Measurements from ENCODE around the gene SCYL1.
A peak's percentile ranks its signal among the peaks of the same experiment; 100 is the strongest.

Gene SCYL1

GRCh38 chr11:65499713-65500386 lies 25.0 kb upstream of the SCYL1 start:
- DNase-seq (ENCODE audit: insufficient read length, low spot score): no peak
- FAIRE-seq: no peak
- TF ChIP-seq TAF1 (IDR thresholded peaks at IDR 0.05; ENCODE audit: low read depth, low read length) (no peak), SPI1 (IDR thresholded peaks at IDR 0.05; ENCODE audit: low read depth, low read length) (no peak), POLR2AphosphoS5 (IDR thresholded peaks at IDR 0.05; ENCODE audit: low read depth, low read length) (no peak), PAX5 (IDR thresholded peaks at IDR 0.05; ENCODE audit: insufficient read depth, low read length, severe bottlenecking) (no peak), POU2F2 (IDR thresholded peaks at IDR 0.05; ENCODE audit: low read depth, low read length) (no peak), POLR2A (IDR thresholded peaks at IDR 0.05; ENCODE audit: low read depth, low read length) (no peak)

- DNase-seq (ENCODE audit: insufficient read length, low spot score): no peak
- TF ChIP-seq POLR2A (IDR thresholded peaks at IDR 0.05; ENCODE audit: low read depth, low read length): peak; percentile 99
- TF ChIP-seq POLR2AphosphoS5 (IDR thresholded peaks at IDR 0.05; ENCODE audit: low read depth, low read length): peak; percentile 100
- TF ChIP-seq SPI1 (IDR thresholded peaks at IDR 0.05; ENCODE audit: low read depth, low read length): no peak
- no peak; the same call in 1 of the 2 replicates for TF ChIP-seq TAF1 (IDR thresholded peaks at IDR 0.05; ENCODE audit: low read depth, low read length)
- TF ChIP-seq PAX5 (IDR thresholded peaks at IDR 0.05; ENCODE audit: insufficient read depth, low read length, severe bottlenecking): no peak
- TF ChIP-seq POU2F2 (IDR thresholded peaks at IDR 0.05; ENCODE audit: low read depth, low read length): peak; percentile 80
- no peak for FAIRE-seq
Observed at GRCh38 chr11:65500387-65501185, 24.3 kb upstream of the SCYL1 start.

- DNase-seq (ENCODE audit: insufficient read length, low spot score) (no peak), FAIRE-seq (no peak)
- peak; percentile 30 for TF ChIP-seq POLR2A (IDR thresholded peaks at IDR 0.05; ENCODE audit: low read depth, low read length)
- no peak; the same call in 1 of the 2 replicates for TF ChIP-seq POLR2AphosphoS5 (IDR thresholded peaks at IDR 0.05; ENCODE audit: low read depth, low read length)
- TF ChIP-seq SPI1 (IDR thresholded peaks at IDR 0.05; ENCODE audit: low read depth, low read length): no peak
- no peak for TF ChIP-seq POU2F2 (IDR thresholded peaks at IDR 0.05; ENCODE audit: low read depth, low read length)
Observed at GRCh38 chr11:65501186-65501471, 23.8 kb upstream of the SCYL1 start.

- no peak for TF ChIP-seq PAX5 (IDR thresholded peaks at IDR 0.05; ENCODE audit: insufficient read depth, low read length, severe bottlenecking)
- peak; percentile 31; the same call in 1 of the 2 replicates for TF ChIP-seq POU2F2 (IDR thresholded peaks at IDR 0.05; ENCODE audit: low read depth, low read length)
- no peak for TF ChIP-seq SPI1 (IDR thresholded peaks at IDR 0.05; ENCODE audit: low read depth, low read length)
- TF ChIP-seq POLR2AphosphoS5 (IDR thresholded peaks at IDR 0.05; ENCODE audit: low read depth, low read length): peak; percentile 92
- peak; percentile 76 for TF ChIP-seq POLR2A (IDR thresholded peaks at IDR 0.05; ENCODE audit: low read depth, low read length)
- TF ChIP-seq TAF1 (IDR thresholded peaks at IDR 0.05; ENCODE audit: low read depth, low read length): peak; percentile 50; the same call in 1 of the 2 replicates
- no peak for FAIRE-seq
- DNase-seq (ENCODE audit: insufficient read length, low spot score): no peak
Observed at GRCh38 chr11:65501472-65502273, 23.2 kb upstream of the SCYL1 start.

GRCh38 chr11:65502274-65502554 lies 22.7 kb upstream of the SCYL1 start:
- DNase-seq (ENCODE audit: insufficient read length, low spot score) (no peak), FAIRE-seq (no peak)

GRCh38 chr11:65502555-65503367 lies 22.1 kb upstream of the SCYL1 start:
- TF ChIP-seq SPI1 (IDR thresholded peaks at IDR 0.05; ENCODE audit: low read depth, low read length): no peak
- TF ChIP-seq POLR2A (IDR thresholded peaks at IDR 0.05; ENCODE audit: low read depth, low read length): peak; percentile 99
- peak; percentile 86; the same call in 1 of the 2 replicates for TF ChIP-seq POU2F2 (IDR thresholded peaks at IDR 0.05; ENCODE audit: low read depth, low read length)
- peak; percentile 45; the same call in 1 of the 2 replicates for TF ChIP-seq TAF1 (IDR thresholded peaks at IDR 0.05; ENCODE audit: low read depth, low read length)
- peak; percentile 100 for TF ChIP-seq POLR2AphosphoS5 (IDR thresholded peaks at IDR 0.05; ENCODE audit: low read depth, low read length)
- TF ChIP-seq PAX5 (IDR thresholded peaks at IDR 0.05; ENCODE audit: insufficient read depth, low read length, severe bottlenecking): no peak
- FAIRE-seq (no peak), DNase-seq (ENCODE audit: insufficient read length, low spot score) (no peak)

More at GRCh38 chr11:65502274-65502554, 22.7 kb upstream of the SCYL1 start:
- no peak for TF ChIP-seq POLR2AphosphoS5 (IDR thresholded peaks at IDR 0.05; ENCODE audit: low read depth, low read length)
- no peak for TF ChIP-seq PAX5 (IDR thresholded peaks at IDR 0.05; ENCODE audit: insufficient read depth, low read length, severe bottlenecking)
- no peak for TF ChIP-seq POLR2A (IDR thresholded peaks at IDR 0.05; ENCODE audit: low read depth, low read length)
- TF ChIP-seq TAF1 (IDR thresholded peaks at IDR 0.05; ENCODE audit: low read depth, low read length): no peak
- no peak for TF ChIP-seq POU2F2 (IDR thresholded peaks at IDR 0.05; ENCODE audit: low read depth, low read length)
- TF ChIP-seq SPI1 (IDR thresholded peaks at IDR 0.05; ENCODE audit: low read depth, low read length): no peak

- DNase-seq (ENCODE audit: insufficient read length, low spot score): no peak
- TF ChIP-seq POLR2A (IDR thresholded peaks at IDR 0.05; ENCODE audit: low read depth, low read length): no peak
- TF ChIP-seq POLR2AphosphoS5 (IDR thresholded peaks at IDR 0.05; ENCODE audit: low read depth, low read length): peak; percentile 18; the same call in 1 of the 2 replicates
- no peak for FAIRE-seq
Observed at GRCh38 chr11:65503368-65503948, 21.4 kb upstream of the SCYL1 start.

- FAIRE-seq: no peak
- DNase-seq (ENCODE audit: insufficient read length, low spot score): no peak
- TF ChIP-seq POLR2A (IDR thresholded peaks at IDR 0.05; ENCODE audit: low read depth, low read length) (peak; percentile 95), POLR2AphosphoS5 (IDR thresholded peaks at IDR 0.05; ENCODE audit: low read depth, low read length) (peak; percentile 97), TAF1 (IDR thresholded peaks at IDR 0.05; ENCODE audit: low read depth, low read length) (no peak), PAX5 (IDR thresholded peaks at IDR 0.05; ENCODE audit: insufficient read depth, low read length, severe bottlenecking) (no peak), SPI1 (IDR thresholded peaks at IDR 0.05; ENCODE audit: low read depth, low read length) (no peak), POU2F2 (IDR thresholded peaks at IDR 0.05; ENCODE audit: low read depth, low read length) (0 out of 2 replicates have a peak, but pooled peaks have one; percentile 52)
Observed at GRCh38 chr11:65503949-65504673, 20.8 kb upstream of the SCYL1 start.
